B cell (primary cell): ENCODE results near the gene BORA. TPM values are rescaled to one million over a fixed set of nuclear protein-coding genes. Genes with fewer than 3 reads are reported as not detected.

Source experiments
- ATAC-seq: fragments of 200-7000 bp; cut with Tn5 transposase; one replicate; pipeline ENCODE4 v1.10.0; 2021; ENCODE audit warnings: low read depth, mild to moderate bottlenecking, moderate number of reproducible peaks, moderate library complexity
- CTCF ChIA-PET: fragments of 350-600 bp; sonication (Branson Sonifier 250); formaldehyde crosslinking; loops from one replicate; lab custom pipeline; 2021; ENCODE audit warnings: antibody characterized with exemption, inconsistent platforms; lab: Charles Lee
- POLR2A ChIA-PET: fragments of 350-600 bp; sonication (Branson Sonifier 250); formaldehyde crosslinking; loops from one replicate; lab custom pipeline; 2021; ENCODE audit warnings: antibody characterized with exemption; lab: Charles Lee
- DNase-seq: peaks from one replicate; pipeline ENCODE4 v3.0.0; 2013
- H2AFZ ChIP-seq: 2 replicates; pipeline ENCODE4 v1.6.1; 2012; ENCODE audit warnings: mild to moderate bottlenecking, low read depth, low read length; ENCODE audit not compliant: insufficient read depth, poor library complexity, severe bottlenecking
- H3K27ac ChIP-seq, 2 donors: 1 replicate in 1 of 2; 2 replicates in 1 of 2; pipeline ENCODE4 v1.5.1; 2012 to 2013; ENCODE audit warnings: low read length in 2 of 2, mild to moderate bottlenecking in 2 of 2, moderate library complexity in 1 of 2
- H3K27me3 ChIP-seq, 4 experiments: fragments of 200-600 bp in 1 of 4; sonication (generic) in 1 of 4; replicated peaks in 1 of 4; 1 replicate in 2 of 4; 2 replicates in 2 of 4; pipeline versions ENCODE4 v1.6.1 to v1.7.0; 2013 to 2016; ENCODE audit warnings: low read length in 3 of 4, mild to moderate bottlenecking in 2 of 4, mixed read lengths in 1 of 4, moderate library complexity in 1 of 4; ENCODE audit not compliant: insufficient read depth in 4 of 4, control insufficient read depth in 3 of 4; ENCODE audit errors: control extremely low read depth in 1 of 4
- H3K36me3 ChIP-seq, 2 experiments: replicated peaks in 1 of 2; 1 replicate in 1 of 2; 2 replicates in 1 of 2; pipeline versions ENCODE4 v1.6.1 to v1.7.1; 2013; ENCODE audit warnings: low read length in 1 of 2; ENCODE audit not compliant: insufficient read depth in 2 of 2, control insufficient read depth in 1 of 2; ENCODE audit errors: control extremely low read depth in 1 of 2, extremely low read depth in 1 of 2
- H3K4me1 ChIP-seq, 2 donors: fragments of 200-600 bp in 1 of 2; sonication (generic) in 1 of 2; 1 replicate in 1 of 2; 2 replicates in 1 of 2; pipeline versions ENCODE4 v1.5.1 to v1.6.1; 2013 to 2017; ENCODE audit warnings: low read length in 2 of 2; ENCODE audit not compliant: control insufficient read depth in 2 of 2, insufficient read depth in 2 of 2
- H3K4me2 ChIP-seq: replicated peaks from 2 replicates; pipeline ENCODE3; 2012; ENCODE audit warnings: mild to moderate bottlenecking, low read depth, low read length; ENCODE audit not compliant: poor library complexity, severe bottlenecking
- H3K4me3 ChIP-seq, 5 experiments: fragments of 200-600 bp in 1 of 5; sonication (generic) in 1 of 5; 1 replicate in 3 of 5; 2 replicates in 2 of 5; pipeline versions ENCODE4 v1.5.1 to v1.7.0; 2011 to 2016; ENCODE audit warnings: low read length in 4 of 5, mild to moderate bottlenecking in 4 of 5, low read depth in 2 of 5, control low read depth in 1 of 5, moderate library complexity in 1 of 5; ENCODE audit not compliant: insufficient read depth in 1 of 5; ENCODE audit errors: control extremely low read depth in 1 of 5, extremely low read depth in 1 of 5
- H3K79me2 ChIP-seq: fragments of 200-600 bp; sonication (generic); one replicate; pipeline ENCODE4 v1.6.0; 2016; ENCODE audit warnings: low read length; ENCODE audit not compliant: control insufficient read depth, insufficient read depth
- H3K9ac ChIP-seq: fragments of 200-600 bp; sonication (generic); 2 replicates; pipeline ENCODE4 v1.6.1; 2017; ENCODE audit warnings: mild to moderate bottlenecking, low read length, moderate library complexity
- H3K9me3 ChIP-seq, 3 donors: one replicate each; pipeline versions ENCODE4 v1.6.1 to v1.7.1; 2013; ENCODE audit warnings: low read length in 2 of 3; ENCODE audit not compliant: control insufficient read depth in 2 of 3, insufficient read depth in 1 of 3; ENCODE audit errors: control extremely low read depth in 1 of 3
- H4K20me1 ChIP-seq: 2 replicates; pipeline ENCODE4 v1.6.0; 2012; ENCODE audit warnings: mild to moderate bottlenecking, low read length; ENCODE audit not compliant: insufficient read depth, control insufficient read depth, poor library complexity, severe bottlenecking
- H3K27ac Mint-ChIP-seq: one replicate; pipeline ENCODE4 v1.8.0; 2021; ENCODE audit warnings: mixed read lengths
- H3K27me3 Mint-ChIP-seq: one replicate; pipeline ENCODE4 v1.8.0; 2021; ENCODE audit warnings: mixed read lengths
- H3K4me1 Mint-ChIP-seq: one replicate; pipeline ENCODE4 v1.8.0; 2021; ENCODE audit warnings: mixed read lengths
- H3K4me3 Mint-ChIP-seq: one replicate; pipeline ENCODE4 v1.8.0; 2021; ENCODE audit warnings: mixed read lengths
- H3K9me3 Mint-ChIP-seq: one replicate; pipeline ENCODE4 v1.8.0; 2022; ENCODE audit warnings: mixed read lengths; ENCODE audit not compliant: insufficient read depth
- CTCF ChIP-seq: fragments of 200-600 bp; IDR thresholded peaks from one replicate; pipeline ENCODE4 v1.8.0; 2022; ENCODE audit warnings: antibody characterized with exemption, mild to moderate bottlenecking
- EZH2 ChIP-seq: IDR thresholded peaks from 2 replicates; pipeline ENCODE4 v1.6.1; 2012; ENCODE audit warnings: borderline replicate concordance, low read depth, mild to moderate bottlenecking, moderate library complexity, low read length; ENCODE audit not compliant: insufficient read depth, poor library complexity, severe bottlenecking
- WGBS: methylation state at CpG from one replicate; pipeline ENCODE4 v1.1.5; 2013; ENCODE audit warnings: missing lambda C conversion rate; ENCODE audit not compliant: insufficient coverage; 5-methylcytosine and 5-hydroxymethylcytosine counted together
- intact Hi-C: fragments of 100-400 bp; cut with micrococcal nuclease; formaldehyde crosslinking; loops from one replicate; pipeline ENCODE4 v1.10.0; 2022
- polyA plus RNA-seq: library from polyadenylated mRNA; depleted of rRNA; stranded (reverse); fragments of >200 nt; gene quantifications from 2 replicates; pipeline ENCODE4 v1.2.3, GENCODE V29; 2012
- total RNA-seq, 2 donors: library from RNA; stranded (reverse); fragments of 120-200 nt in 1 of 2; gene quantifications; 1 replicate in 1 of 2; 2 replicates in 1 of 2; pipeline versions ENCODE4 v1.2.3 to v1.2.4, GENCODE V29; 2013 to 2022

BORA gene
- total and polyA plus RNA-seq, 2 donors (not counting 1 experiment from before 2014, with no cell fraction given), result 4.8 to 7.2 TPM

DNA sequence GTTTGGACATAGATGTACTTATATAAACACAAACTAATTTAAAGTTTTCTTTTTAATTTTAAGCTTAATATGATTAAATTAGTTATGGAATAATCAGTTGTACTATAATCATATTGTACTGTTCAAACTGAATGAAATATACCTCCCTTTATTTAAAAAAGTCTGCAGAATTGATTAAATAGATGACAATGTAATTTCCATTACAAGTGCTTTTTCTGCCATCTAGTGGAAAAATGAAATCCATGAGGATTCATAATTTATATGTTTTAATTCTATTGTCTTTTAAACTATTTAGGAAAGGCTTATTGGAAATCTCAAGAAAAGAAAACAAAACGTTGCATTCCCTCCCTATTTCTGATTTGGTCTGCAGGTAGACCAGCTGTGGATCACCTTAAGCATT lies 31.1 kb upstream of the BORA start:
- WGBS, result no CpG with 5 or more reads among the region's 1 CpG

DNA sequence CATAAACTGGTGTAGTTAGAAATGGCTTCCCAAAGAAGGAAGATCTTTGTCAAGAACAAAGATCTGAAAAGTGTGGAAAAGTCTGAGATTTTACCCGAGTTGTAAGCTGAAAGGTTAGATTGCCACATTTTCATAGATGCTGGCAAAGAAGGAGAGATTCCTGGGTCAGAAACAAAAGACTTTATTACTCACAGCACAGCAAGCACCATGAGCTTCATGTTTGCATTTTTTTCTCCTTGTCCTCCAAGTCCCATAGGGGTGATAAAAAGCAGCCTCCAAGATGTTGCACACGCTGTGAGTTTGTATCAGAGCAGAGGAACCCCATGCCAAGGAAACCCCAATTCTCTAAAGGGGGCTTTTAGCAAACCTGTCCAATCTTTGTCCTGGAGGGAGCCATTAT lies 29.6 kb upstream of the BORA start:
- H3K27ac ChIP-seq, result no peak overlapping the region
- no peak overlapping the region for H3K9ac ChIP-seq
- ATAC-seq, result no peak
- TF ChIP-seq CTCF (no peak), EZH2 (no peak)
- H3K4me3 ChIP-seq, result no peak overlapping the region
- ChIA-PET POLR2A (no interaction called here), CTCF (no interaction called here)
- H3K9me3 Mint-ChIP-seq, result no peaks in the 10 kb centered on the region
- intact Hi-C loops, result no loop called here
- H3K79me2 ChIP-seq, result no peaks in the 10 kb centered on the region
- H3K9me3 ChIP-seq, result peaks cover 0 to 8% (median 0%) of the 10 kb centered on the region in 3 donors
- no peaks in the 10 kb centered on the region for H3K4me1 ChIP-seq
- H2AFZ ChIP-seq, result no peak overlapping the region
- H3K27me3 Mint-ChIP-seq, result peaks cover 4% of the 10 kb centered on the region
- H3K4me2 ChIP-seq, result no peak overlapping the region
- no peaks in the 10 kb centered on the region for H3K27me3 ChIP-seq
- no peak overlapping the region for H3K4me3 Mint-ChIP-seq
- H3K36me3 ChIP-seq, result no peaks in the 10 kb centered on the region
- no peak for DNase-seq
- no peaks in the 10 kb centered on the region for H4K20me1 ChIP-seq
- H3K4me1 Mint-ChIP-seq, result no peaks in the 10 kb centered on the region
- WGBS, result 73% methylated on average over 2 of the region's 2 CpGs
- no peak overlapping the region for H3K27ac Mint-ChIP-seq

More for the DNA sequence above, 31.1 kb upstream of the BORA start:
- H3K4me3 ChIP-seq, result no peak overlapping the region
- intact Hi-C loops, result no loop called here
- H2AFZ ChIP-seq, result no peak overlapping the region
- H3K27ac ChIP-seq, result no peak overlapping the region
- H3K79me2 ChIP-seq, result no peaks in the 10 kb centered on the region
- ChIA-PET CTCF (no interaction called here), POLR2A (no interaction called here)
- H3K4me3 Mint-ChIP-seq, result no peak overlapping the region
- TF ChIP-seq EZH2 (no peak), CTCF (peak; percentile 25)
- H3K4me1 ChIP-seq, result no peaks in the 10 kb centered on the region
- H3K9me3 ChIP-seq, result peaks cover 0 to 10% (median 0%) of the 10 kb centered on the region in 3 donors
- DNase-seq (no peak), ATAC-seq (no peak)
- no peak overlapping the region for H3K9ac ChIP-seq
- H3K27ac Mint-ChIP-seq, result no peak overlapping the region
- H4K20me1 ChIP-seq, result no peaks in the 10 kb centered on the region
- H3K4me1 Mint-ChIP-seq, result no peaks in the 10 kb centered on the region
- no peak overlapping the region for H3K4me2 ChIP-seq
- no peaks in the 10 kb centered on the region for H3K9me3 Mint-ChIP-seq
- H3K36me3 ChIP-seq, result no peaks in the 10 kb centered on the region
- H3K27me3 Mint-ChIP-seq, result peaks cover 4% of the 10 kb centered on the region
- H3K27me3 ChIP-seq, result no peaks in the 10 kb centered on the region
